HepG2 (cell line): ENCODE measurements around the gene MRPL51. TPM values are rescaled to one million over a fixed set of nuclear protein-coding genes. Genes with fewer than 3 reads are reported as not detected.

Experiments
- FOXJ3 ChIP-seq: sonication (generic); formaldehyde crosslinking; IDR thresholded peaks from 2 replicates; pipeline ENCODE4 v1.4.0; 2020; ENCODE audit warnings: missing genetic modification reagents, mild to moderate bottlenecking, borderline replicate concordance
- HNRNPLL ChIP-seq: fragments of 200-400 bp; formaldehyde crosslinking; IDR thresholded peaks from 2 replicates; pipeline ENCODE4 v1.6.1; 2017; ENCODE audit warnings: mild to moderate bottlenecking, low read depth, low read length; ENCODE audit not compliant: poor library complexity, severe bottlenecking
- NFRKB ChIP-seq: fragments of 450-650 bp; IDR thresholded peaks from 2 replicates; pipeline ENCODE4 v1.6.1; 2017
- RELA ChIP-seq: sonication (generic); formaldehyde crosslinking; IDR thresholded peaks from 2 replicates; pipeline ENCODE4 v1.4.0; 2020; ENCODE audit warnings: missing genetic modification reagents
- SP1 ChIP-seq, 2 experiments: fragments of 450-650 bp in 1 of 2; sonication (generic) in 1 of 2; formaldehyde crosslinking in 1 of 2; IDR thresholded peaks; 2 replicates each; pipeline versions ENCODE4 v1.4.0 to v1.6.1; 2016 to 2020; ENCODE audit warnings: missing genetic modification reagents in 1 of 2
- TAF15 ChIP-seq: fragments of 200-400 bp; formaldehyde crosslinking; IDR thresholded peaks from one replicate; pipeline ENCODE4 v1.6.1; 2018; ENCODE audit warnings: mild to moderate bottlenecking, low read depth, low read length; ENCODE audit not compliant: poor library complexity, severe bottlenecking
- TBX2 ChIP-seq: sonication (generic); formaldehyde crosslinking; IDR thresholded peaks from 2 replicates; pipeline ENCODE4 v1.5.0; 2020; ENCODE audit warnings: missing genetic modification reagents, mild to moderate bottlenecking, borderline replicate concordance
- U2AF1 ChIP-seq: fragments of 200-400 bp; formaldehyde crosslinking; optimal IDR thresholded peaks from 2 replicates; pipeline ENCODE3; 2017; ENCODE audit warnings: mild to moderate bottlenecking, low read depth, low read length
- YEATS2 ChIP-seq: sonication (generic); formaldehyde crosslinking; IDR thresholded peaks from 2 replicates; pipeline ENCODE4 v1.4.0; 2020; ENCODE audit warnings: missing genetic modification reagents, borderline replicate concordance
- ZBTB1 ChIP-seq: sonication (generic); formaldehyde crosslinking; IDR thresholded peaks from 2 replicates; pipeline ENCODE4 v1.4.0; 2020; ENCODE audit warnings: missing genetic modification reagents, borderline replicate concordance
- ZFYVE20 ChIP-seq: sonication (generic); formaldehyde crosslinking; IDR thresholded peaks from 2 replicates; pipeline ENCODE4 v1.8.0; 2023; ENCODE audit warnings: low read depth, mild to moderate bottlenecking, moderate library complexity, missing genetic modification reagents, borderline replicate concordance
- polyA plus RNA-seq, 8 experiments: library from polyadenylated mRNA; depleted of rRNA in 3 of 8; stranded (reverse) in 7 of 8; unstranded in 1 of 8; fragments of >200 nt; fragmentation: Illumina TruSeq in 4 of 8; extraction: Trizol in 4 of 8; gene quantifications; 2 replicates each; pipeline versions ENCODE4 v1.2.1 to v1.2.3, GENCODE V29; 2011 to 2016; ENCODE audit warnings: low read depth in 4 of 8, missing spikeins in 1 of 8, mixed read lengths in 1 of 8; ENCODE audit not compliant: insufficient read depth in 1 of 8
- total RNA-seq, 5 experiments: library from RNA; depleted of rRNA; stranded (reverse); fragments of >200 nt; fragmentation: Illumina TruSeq; extraction: Trizol; gene quantifications; 2 replicates each; pipeline ENCODE4 v1.2.3, GENCODE V29; 2016; ENCODE audit warnings: low read depth in 1 of 5
- TF ChIP-seq, protein P1 (sequence below): sonication (generic); formaldehyde crosslinking; IDR thresholded peaks from 2 replicates; pipeline ENCODE4 v1.4.0; 2020; ENCODE audit warnings: missing genetic modification reagents
- TF ChIP-seq, protein P2 (sequence below): sonication (generic); formaldehyde crosslinking; IDR thresholded peaks from 2 replicates; pipeline ENCODE4 v1.4.0; 2020; ENCODE audit warnings: missing genetic modification reagents
- TF ChIP-seq, protein P3 (sequence below): sonication (generic); formaldehyde crosslinking; IDR thresholded peaks from 2 replicates; pipeline ENCODE4 v1.5.1; 2020; ENCODE audit warnings: mild to moderate bottlenecking, missing genetic modification reagents, borderline replicate concordance

MRPL51 gene
- total and polyA plus RNA-seq, 2 of the 13 experiments (the other 11 are each of a cell fraction or from before 2014, with no cell fraction given) = 64.8 to 278 TPM

DNA sequence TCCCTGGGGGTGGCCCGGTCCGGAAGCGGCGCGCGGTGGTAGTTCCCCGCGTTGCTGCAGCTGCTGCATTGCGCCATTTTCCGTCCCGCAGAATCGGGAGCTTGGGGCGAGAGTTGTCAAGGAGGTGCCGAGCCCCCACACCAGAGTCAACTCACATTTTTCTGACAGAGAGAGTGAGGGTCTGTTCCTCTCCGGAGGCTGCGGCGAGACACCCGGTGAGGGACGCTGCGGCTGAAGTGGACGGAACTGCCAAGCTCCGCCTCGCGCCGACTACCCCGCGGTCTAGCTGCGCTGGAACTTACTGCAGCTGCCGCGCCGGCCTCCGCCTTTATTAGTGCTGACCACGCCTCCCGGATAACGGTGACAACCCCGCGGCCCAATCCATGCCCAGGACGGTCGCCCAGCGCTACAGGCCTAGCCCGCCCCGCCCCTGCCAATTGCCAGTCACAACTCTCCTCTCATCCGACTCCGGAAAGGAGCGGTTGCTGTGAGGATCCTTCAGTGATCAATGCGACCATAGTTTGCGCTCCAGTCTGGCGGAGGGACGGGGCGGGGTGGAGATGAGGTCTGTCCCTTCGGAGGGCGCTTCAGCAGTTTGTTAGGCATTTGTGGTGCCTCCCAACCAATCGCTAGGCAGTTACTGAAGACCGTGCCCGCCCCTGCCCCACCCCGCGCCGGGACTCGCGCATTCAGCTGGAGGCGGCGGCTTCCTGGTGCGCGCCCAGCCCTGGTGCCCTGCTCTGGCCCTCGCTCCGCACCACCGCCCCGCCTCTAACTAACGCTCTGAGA lies 22.5 kb downstream of the MRPL51 start, which contains the start of gene VAMP1 (continued):
- TF ChIP-seq, protein P1, sequence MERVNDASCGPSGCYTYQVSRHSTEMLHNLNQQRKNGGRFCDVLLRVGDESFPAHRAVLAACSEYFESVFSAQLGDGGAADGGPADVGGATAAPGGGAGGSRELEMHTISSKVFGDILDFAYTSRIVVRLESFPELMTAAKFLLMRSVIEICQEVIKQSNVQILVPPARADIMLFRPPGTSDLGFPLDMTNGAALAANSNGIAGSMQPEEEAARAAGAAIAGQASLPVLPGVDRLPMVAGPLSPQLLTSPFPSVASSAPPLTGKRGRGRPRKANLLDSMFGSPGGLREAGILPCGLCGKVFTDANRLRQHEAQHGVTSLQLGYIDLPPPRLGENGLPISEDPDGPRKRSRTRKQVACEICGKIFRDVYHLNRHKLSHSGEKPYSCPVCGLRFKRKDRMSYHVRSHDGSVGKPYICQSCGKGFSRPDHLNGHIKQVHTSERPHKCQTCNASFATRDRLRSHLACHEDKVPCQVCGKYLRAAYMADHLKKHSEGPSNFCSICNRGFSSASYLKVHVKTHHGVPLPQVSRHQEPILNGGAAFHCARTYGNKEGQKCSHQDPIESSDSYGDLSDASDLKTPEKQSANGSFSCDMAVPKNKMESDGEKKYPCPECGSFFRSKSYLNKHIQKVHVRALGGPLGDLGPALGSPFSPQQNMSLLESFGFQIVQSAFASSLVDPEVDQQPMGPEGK (CRISPR knock-in tag) = no peak; the same call in none of the 2 replicates
- TF ChIP-seq RELA (CRISPR knock-in tag) (peak; percentile 49; the same call in 1 of the 2 replicates), TBX2 (peak; percentile 85), HNRNPLL (peak; percentile 92), YEATS2 (CRISPR knock-in tag) (peak; percentile 78; the same call in 1 of the 2 replicates), SP1 (IDR thresholded peaks at IDR 0.05) (no peak), SP1 (CRISPR knock-in tag; IDR thresholded peaks at IDR 0.05) (peak; percentile 96), NFRKB (no peak), TAF15 (peak; percentile 22), U2AF1 (no peak), ZBTB1 (CRISPR knock-in tag) (no peak), ZFYVE20 (0 out of 2 replicates have a peak, but pooled peaks have one; percentile 29), FOXJ3 (peak; percentile 52; the same call in 1 of the 2 replicates)
- TF ChIP-seq, protein P2, sequence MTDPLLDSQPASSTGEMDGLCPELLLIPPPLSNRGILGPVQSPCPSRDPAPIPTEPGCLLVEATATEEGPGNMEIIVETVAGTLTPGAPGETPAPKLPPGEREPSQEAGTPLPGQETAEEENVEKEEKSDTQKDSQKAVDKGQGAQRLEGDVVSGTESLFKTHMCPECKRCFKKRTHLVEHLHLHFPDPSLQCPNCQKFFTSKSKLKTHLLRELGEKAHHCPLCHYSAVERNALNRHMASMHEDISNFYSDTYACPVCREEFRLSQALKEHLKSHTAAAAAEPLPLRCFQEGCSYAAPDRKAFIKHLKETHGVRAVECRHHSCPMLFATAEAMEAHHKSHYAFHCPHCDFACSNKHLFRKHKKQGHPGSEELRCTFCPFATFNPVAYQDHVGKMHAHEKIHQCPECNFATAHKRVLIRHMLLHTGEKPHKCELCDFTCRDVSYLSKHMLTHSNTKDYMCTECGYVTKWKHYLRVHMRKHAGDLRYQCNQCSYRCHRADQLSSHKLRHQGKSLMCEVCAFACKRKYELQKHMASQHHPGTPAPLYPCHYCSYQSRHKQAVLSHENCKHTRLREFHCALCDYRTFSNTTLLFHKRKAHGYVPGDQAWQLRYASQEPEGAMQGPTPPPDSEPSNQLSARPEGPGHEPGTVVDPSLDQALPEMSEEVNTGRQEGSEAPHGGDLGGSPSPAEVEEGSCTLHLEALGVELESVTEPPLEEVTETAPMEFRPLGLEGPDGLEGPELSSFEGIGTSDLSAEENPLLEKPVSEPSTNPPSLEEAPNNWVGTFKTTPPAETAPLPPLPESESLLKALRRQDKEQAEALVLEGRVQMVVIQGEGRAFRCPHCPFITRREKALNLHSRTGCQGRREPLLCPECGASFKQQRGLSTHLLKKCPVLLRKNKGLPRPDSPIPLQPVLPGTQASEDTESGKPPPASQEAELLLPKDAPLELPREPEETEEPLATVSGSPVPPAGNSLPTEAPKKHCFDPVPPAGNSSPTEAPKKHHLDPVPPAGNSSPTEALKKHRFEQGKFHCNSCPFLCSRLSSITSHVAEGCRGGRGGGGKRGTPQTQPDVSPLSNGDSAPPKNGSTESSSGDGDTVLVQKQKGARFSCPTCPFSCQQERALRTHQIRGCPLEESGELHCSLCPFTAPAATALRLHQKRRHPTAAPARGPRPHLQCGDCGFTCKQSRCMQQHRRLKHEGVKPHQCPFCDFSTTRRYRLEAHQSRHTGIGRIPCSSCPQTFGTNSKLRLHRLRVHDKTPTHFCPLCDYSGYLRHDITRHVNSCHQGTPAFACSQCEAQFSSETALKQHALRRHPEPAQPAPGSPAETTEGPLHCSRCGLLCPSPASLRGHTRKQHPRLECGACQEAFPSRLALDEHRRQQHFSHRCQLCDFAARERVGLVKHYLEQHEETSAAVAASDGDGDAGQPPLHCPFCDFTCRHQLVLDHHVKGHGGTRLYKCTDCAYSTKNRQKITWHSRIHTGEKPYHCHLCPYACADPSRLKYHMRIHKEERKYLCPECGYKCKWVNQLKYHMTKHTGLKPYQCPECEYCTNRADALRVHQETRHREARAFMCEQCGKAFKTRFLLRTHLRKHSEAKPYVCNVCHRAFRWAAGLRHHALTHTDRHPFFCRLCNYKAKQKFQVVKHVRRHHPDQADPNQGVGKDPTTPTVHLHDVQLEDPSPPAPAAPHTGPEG (CRISPR knock-in tag) = peak; percentile 40; the same call in 1 of the 2 replicates
- TF ChIP-seq, protein P3, sequence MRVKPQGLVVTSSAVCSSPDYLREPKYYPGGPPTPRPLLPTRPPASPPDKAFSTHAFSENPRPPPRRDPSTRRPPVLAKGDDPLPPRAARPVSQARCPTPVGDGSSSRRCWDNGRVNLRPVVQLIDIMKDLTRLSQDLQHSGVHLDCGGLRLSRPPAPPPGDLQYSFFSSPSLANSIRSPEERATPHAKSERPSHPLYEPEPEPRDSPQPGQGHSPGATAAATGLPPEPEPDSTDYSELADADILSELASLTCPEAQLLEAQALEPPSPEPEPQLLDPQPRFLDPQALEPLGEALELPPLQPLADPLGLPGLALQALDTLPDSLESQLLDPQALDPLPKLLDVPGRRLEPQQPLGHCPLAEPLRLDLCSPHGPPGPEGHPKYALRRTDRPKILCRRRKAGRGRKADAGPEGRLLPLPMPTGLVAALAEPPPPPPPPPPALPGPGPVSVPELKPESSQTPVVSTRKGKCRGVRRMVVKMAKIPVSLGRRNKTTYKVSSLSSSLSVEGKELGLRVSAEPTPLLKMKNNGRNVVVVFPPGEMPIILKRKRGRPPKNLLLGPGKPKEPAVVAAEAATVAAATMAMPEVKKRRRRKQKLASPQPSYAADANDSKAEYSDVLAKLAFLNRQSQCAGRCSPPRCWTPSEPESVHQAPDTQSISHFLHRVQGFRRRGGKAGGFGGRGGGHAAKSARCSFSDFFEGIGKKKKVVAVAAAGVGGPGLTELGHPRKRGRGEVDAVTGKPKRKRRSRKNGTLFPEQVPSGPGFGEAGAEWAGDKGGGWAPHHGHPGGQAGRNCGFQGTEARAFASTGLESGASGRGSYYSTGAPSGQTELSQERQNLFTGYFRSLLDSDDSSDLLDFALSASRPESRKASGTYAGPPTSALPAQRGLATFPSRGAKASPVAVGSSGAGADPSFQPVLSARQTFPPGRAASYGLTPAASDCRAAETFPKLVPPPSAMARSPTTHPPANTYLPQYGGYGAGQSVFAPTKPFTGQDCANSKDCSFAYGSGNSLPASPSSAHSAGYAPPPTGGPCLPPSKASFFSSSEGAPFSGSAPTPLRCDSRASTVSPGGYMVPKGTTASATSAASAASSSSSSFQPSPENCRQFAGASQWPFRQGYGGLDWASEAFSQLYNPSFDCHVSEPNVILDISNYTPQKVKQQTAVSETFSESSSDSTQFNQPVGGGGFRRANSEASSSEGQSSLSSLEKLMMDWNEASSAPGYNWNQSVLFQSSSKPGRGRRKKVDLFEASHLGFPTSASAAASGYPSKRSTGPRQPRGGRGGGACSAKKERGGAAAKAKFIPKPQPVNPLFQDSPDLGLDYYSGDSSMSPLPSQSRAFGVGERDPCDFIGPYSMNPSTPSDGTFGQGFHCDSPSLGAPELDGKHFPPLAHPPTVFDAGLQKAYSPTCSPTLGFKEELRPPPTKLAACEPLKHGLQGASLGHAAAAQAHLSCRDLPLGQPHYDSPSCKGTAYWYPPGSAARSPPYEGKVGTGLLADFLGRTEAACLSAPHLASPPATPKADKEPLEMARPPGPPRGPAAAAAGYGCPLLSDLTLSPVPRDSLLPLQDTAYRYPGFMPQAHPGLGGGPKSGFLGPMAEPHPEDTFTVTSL (CRISPR knock-in tag) = peak; percentile 63
